ENCODE results near the gene PLEKHA5.

PLEKHA5 gene

GRCh38 chr12:19234981-19235871 is 105.7 kb downstream of the PLEKHA5 start:
- DNase-seq = peak in 1 of 2 donors; percentile 60

- DNase-seq = peak in 1 of 2 donors; percentile 16
Observed at GRCh38 chr12:19236656-19237055, 107.1 kb downstream of the PLEKHA5 start.

- DNase-seq = peak in 1 of 2 donors; percentile 29
Observed at GRCh38 chr12:19238540-19238939, 109.0 kb downstream of the PLEKHA5 start.

- DNase-seq = no peak
Observed at GRCh38 chr12:19239102-19239501, 109.6 kb downstream of the PLEKHA5 start.

- DNase-seq = no peak
Observed at GRCh38 chr12:19239616-19240234, 110.2 kb downstream of the PLEKHA5 start.

- DNase-seq = peak; percentile 35 to 44
Observed at GRCh38 chr12:19242581-19242980, 113.0 kb downstream of the PLEKHA5 start.

GRCh38 chr12:19243551-19243950 is 114.0 kb downstream of the PLEKHA5 start:
- DNase-seq = no peak

- DNase-seq = peak in 1 of 2 donors; percentile 41
Observed at GRCh38 chr12:19244312-19244711, 114.8 kb downstream of the PLEKHA5 start.

GRCh38 chr12:19245106-19245505 is 115.6 kb downstream of the PLEKHA5 start:
- DNase-seq = peak; percentile 13 to 42

- peak in 1 of 2 donors; percentile 34 for DNase-seq
Observed at GRCh38 chr12:19245666-19246065, 116.1 kb downstream of the PLEKHA5 start.

GRCh38 chr12:19246933-19247332 is 117.4 kb downstream of the PLEKHA5 start:
- no peak for DNase-seq

GRCh38 chr12:19248929-19249602 is 119.5 kb downstream of the PLEKHA5 start:
- DNase-seq = no peak

- no peak for DNase-seq
Observed at GRCh38 chr12:19251481-19252132, 122.1 kb downstream of the PLEKHA5 start.

GRCh38 chr12:19260135-19260534 is 130.6 kb downstream of the PLEKHA5 start:
- no peak for DNase-seq

- no peak for DNase-seq
Observed at GRCh38 chr12:19261773-19262172, 132.2 kb downstream of the PLEKHA5 start.

- DNase-seq = no peak
Observed at GRCh38 chr12:19263672-19264071, 134.1 kb downstream of the PLEKHA5 start.

- DNase-seq = no peak
Observed at GRCh38 chr12:19273482-19274330, 144.2 kb downstream of the PLEKHA5 start.

- DNase-seq = no peak
Observed at GRCh38 chr12:19276767-19277166, 147.2 kb downstream of the PLEKHA5 start.

- DNase-seq = no peak
Observed at GRCh38 chr12:19277711-19278110, 148.2 kb downstream of the PLEKHA5 start.

GRCh38 chr12:19278407-19278806 is 148.9 kb downstream of the PLEKHA5 start:
- DNase-seq = no peak

- DNase-seq = no peak
Observed at GRCh38 chr12:19282133-19282699, 152.7 kb downstream of the PLEKHA5 start.

- no peak for DNase-seq
Observed at GRCh38 chr12:19284658-19285057, 155.1 kb downstream of the PLEKHA5 start.
